ENCODE data around the gene KCNJ4.

KCNJ4 gene

GRCh38 chr22:38452373-38453065, 2.5 kb downstream of the KCNJ4 start:
- no peak for DNase-seq

GRCh38 chr22:38451864-38452263, 3.1 kb downstream of the KCNJ4 start:
- DNase-seq: no peak

GRCh38 chr22:38451404-38451803, 3.6 kb downstream of the KCNJ4 start:
- no peak for DNase-seq

GRCh38 chr22:38450234-38450797, 4.7 kb downstream of the KCNJ4 start:
- DNase-seq: no peak

- DNase-seq: no peak
These were observed 5.2 kb downstream of the KCNJ4 start for GRCh38 chr22:38449776-38450175.

- DNase-seq: no peak
These were observed 5.9 kb downstream of the KCNJ4 start for GRCh38 chr22:38448945-38449745.

GRCh38 chr22:38446018-38446601, 8.9 kb downstream of the KCNJ4 start:
- no peak for DNase-seq

- DNase-seq: no peak
These were observed 10.2 kb downstream of the KCNJ4 start for GRCh38 chr22:38444783-38445182.

- DNase-seq: no peak
These were observed 11.1 kb downstream of the KCNJ4 start for GRCh38 chr22:38443628-38444521.

GRCh38 chr22:38442967-38443627, 11.9 kb downstream of the KCNJ4 start:
- DNase-seq: no peak

GRCh38 chr22:38441620-38442287, 13.2 kb downstream of the KCNJ4 start:
- no peak for DNase-seq

- no peak for DNase-seq
These were observed 14.2 kb downstream of the KCNJ4 start for GRCh38 chr22:38440747-38441350.

- no peak for DNase-seq
These were observed 17.6 kb downstream of the KCNJ4 start for GRCh38 chr22:38437416-38437815.

- no peak for DNase-seq
These were observed 18.2 kb downstream of the KCNJ4 start for GRCh38 chr22:38436629-38437395.

- DNase-seq: no peak
These were observed 19.0 kb downstream of the KCNJ4 start for GRCh38 chr22:38435965-38436364.

GRCh38 chr22:38435010-38435409, 20.0 kb downstream of the KCNJ4 start:
- no peak for DNase-seq

GRCh38 chr22:38433871-38434270, 21.1 kb downstream of the KCNJ4 start:
- DNase-seq: no peak

- DNase-seq: no peak
These were observed 22.7 kb downstream of the KCNJ4 start for GRCh38 chr22:38432264-38432663.

GRCh38 chr22:38431266-38432010, 23.6 kb downstream of the KCNJ4 start:
- DNase-seq: no peak
